ENCODE data around the gene ANKRD6.

ANKRD6 gene

GRCh38 chr6:89433252-89434149, 549 bp downstream of the ANKRD6 start:
- H3K4me1 Mint-ChIP-seq (ENCODE audit: low read depth in 2 of 2): peaks cover 8 to 25% of the 10 kb centered on the region in 2 donors
- ATAC-seq (replicated peaks) (peak; percentile 16), DNase-seq (peak; percentile 17 to 25 (median 18))
- H3K27me3 Mint-ChIP-seq: peaks cover under 1 to 9% of the 10 kb centered on the region in 2 donors
- H3K36me3 Mint-ChIP-seq (ENCODE audit: insufficient read depth): no peaks in the 10 kb centered on the region
- peak overlapping the region; percentile 76 to 80 for H3K4me3 Mint-ChIP-seq
- peak overlapping the region in 1 of 2 donors; percentile 83 for H3K27ac Mint-ChIP-seq
- H3K9me3 Mint-ChIP-seq: no peaks in the 10 kb centered on the region

DNA sequence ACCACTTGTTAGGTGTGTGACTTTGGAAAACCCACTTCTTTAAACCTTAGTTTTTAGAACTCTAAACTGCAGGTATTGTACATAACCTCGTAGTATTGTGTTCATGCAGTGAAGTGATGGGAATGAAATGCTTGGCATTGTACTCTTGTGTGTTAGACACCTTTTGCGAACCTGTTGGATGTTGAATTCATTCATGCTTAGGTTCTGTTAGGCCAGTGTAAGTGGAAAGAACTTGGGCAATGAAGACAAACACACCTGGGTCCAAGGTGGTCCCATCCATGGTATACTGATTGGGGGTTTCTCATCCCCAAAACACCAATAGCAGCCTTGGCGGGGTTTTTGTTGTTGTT, 1.2 kb downstream of the ANKRD6 start:
- Mint-ChIP-seq H3K9me3 (no peaks in the 10 kb centered on the region), H3K27me3 (peaks cover 0 to 3% of the 10 kb centered on the region in 2 donors), H3K4me3 (peak overlapping the region; percentile 76 to 80), H3K4me1 (ENCODE audit: low read depth in 2 of 2) (peaks cover 8 to 25% of the 10 kb centered on the region in 2 donors), H3K27ac (peak overlapping the region in 1 of 2 donors; percentile 83), H3K36me3 (ENCODE audit: insufficient read depth) (no peaks in the 10 kb centered on the region)
- ATAC-seq (replicated peaks) (no peak), DNase-seq (no peak)

- Mint-ChIP-seq H3K27me3 (no peaks in the 10 kb centered on the region), H3K4me1 (ENCODE audit: low read depth in 2 of 2) (peaks cover 8 to 25% of the 10 kb centered on the region in 2 donors), H3K27ac (peak overlapping the region in 1 of 2 donors; percentile 39), H3K9me3 (no peaks in the 10 kb centered on the region), H3K4me3 (peak overlapping the region in 1 of 2 donors; percentile 47), H3K36me3 (ENCODE audit: insufficient read depth) (no peaks in the 10 kb centered on the region)
- DNase-seq (no peak), ATAC-seq (replicated peaks) (no peak)
Measured at GRCh38 chr6:89434954-89435353, 2.0 kb downstream of the ANKRD6 start.

DNA sequence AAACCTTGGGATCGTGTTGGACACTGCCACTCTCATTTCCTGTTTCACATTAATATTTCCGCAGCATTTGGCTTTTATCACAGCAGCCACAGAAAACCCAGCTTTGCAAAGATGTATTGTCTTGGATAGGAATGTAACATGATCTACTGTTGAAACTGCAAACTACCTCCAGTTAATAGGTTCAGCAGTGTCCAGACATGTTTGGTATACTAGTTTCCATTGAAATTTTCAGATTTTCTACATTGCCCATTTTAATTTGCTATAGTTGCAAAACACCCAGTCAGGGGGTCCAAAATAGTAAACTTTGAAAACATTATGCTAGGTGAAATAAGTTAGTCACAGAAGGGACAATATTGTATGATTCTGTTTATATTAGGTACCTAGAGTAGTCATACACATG, 3.3 kb downstream of the ANKRD6 start:
- H3K27ac Mint-ChIP-seq: no peak overlapping the region
- no peak overlapping the region for H3K4me3 Mint-ChIP-seq
- H3K4me1 Mint-ChIP-seq (ENCODE audit: low read depth in 2 of 2): peaks cover 8 to 25% of the 10 kb centered on the region in 2 donors
- no peaks in the 10 kb centered on the region for H3K27me3 Mint-ChIP-seq
- H3K36me3 Mint-ChIP-seq (ENCODE audit: insufficient read depth): no peaks in the 10 kb centered on the region
- no peak for ATAC-seq (replicated peaks)
- DNase-seq: no peak
- no peaks in the 10 kb centered on the region for H3K9me3 Mint-ChIP-seq

- H3K4me1 Mint-ChIP-seq (ENCODE audit: low read depth in 2 of 2): peaks cover 4 to 19% of the 10 kb centered on the region in 2 donors
- no peaks in the 10 kb centered on the region for H3K36me3 Mint-ChIP-seq (ENCODE audit: insufficient read depth)
- no peak overlapping the region for H3K4me3 Mint-ChIP-seq
- no peak overlapping the region for H3K27ac Mint-ChIP-seq
- H3K27me3 Mint-ChIP-seq: no peaks in the 10 kb centered on the region
- H3K9me3 Mint-ChIP-seq: no peaks in the 10 kb centered on the region
- DNase-seq: no peak
- no peak for ATAC-seq (replicated peaks)
Measured at GRCh38 chr6:89438248-89438647, 5.3 kb downstream of the ANKRD6 start.

- Mint-ChIP-seq H3K9me3 (no peaks in the 10 kb centered on the region), H3K27me3 (no peaks in the 10 kb centered on the region), H3K4me3 (no peak overlapping the region), H3K36me3 (ENCODE audit: insufficient read depth) (no peaks in the 10 kb centered on the region), H3K27ac (no peak overlapping the region), H3K4me1 (ENCODE audit: low read depth in 2 of 2) (peaks cover under 1 to 16% of the 10 kb centered on the region in 2 donors)
- DNase-seq: no peak
- no peak for ATAC-seq (replicated peaks)
Measured at GRCh38 chr6:89439014-89439413, 6.1 kb downstream of the ANKRD6 start.

DNA sequence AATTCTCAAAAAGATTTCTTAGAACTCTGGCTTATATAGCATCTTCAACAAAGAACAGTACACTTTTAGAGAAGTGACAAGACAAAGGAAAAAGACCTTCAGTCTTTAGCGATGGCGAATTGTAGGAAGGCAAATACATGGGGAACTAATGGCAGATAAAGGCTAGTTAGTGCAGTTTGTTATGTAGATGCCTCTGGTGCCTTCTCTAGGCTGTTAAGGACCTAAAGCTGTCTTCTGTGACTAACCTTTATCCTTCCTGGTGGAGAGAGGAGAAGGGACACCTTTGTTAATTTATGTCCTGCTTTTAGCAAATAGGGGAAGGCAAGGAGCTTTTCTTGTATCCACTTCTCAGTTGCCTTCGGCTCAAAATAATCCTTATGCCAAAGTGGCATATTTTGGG, 7.2 kb downstream of the ANKRD6 start:
- H3K27me3 Mint-ChIP-seq: no peaks in the 10 kb centered on the region
- no peak overlapping the region for H3K27ac Mint-ChIP-seq
- H3K4me3 Mint-ChIP-seq: no peak overlapping the region
- DNase-seq (no peak), ATAC-seq (replicated peaks) (no peak)
- peaks cover 0 to 7% of the 10 kb centered on the region in 2 donors for H3K4me1 Mint-ChIP-seq (ENCODE audit: low read depth in 2 of 2)
- no peaks in the 10 kb centered on the region for H3K9me3 Mint-ChIP-seq
- H3K36me3 Mint-ChIP-seq (ENCODE audit: insufficient read depth): no peaks in the 10 kb centered on the region

GRCh38 chr6:89443658-89444057, 10.7 kb downstream of the ANKRD6 start:
- H3K27ac Mint-ChIP-seq: no peak overlapping the region
- ATAC-seq (replicated peaks) (no peak), DNase-seq (no peak)
- H3K4me3 Mint-ChIP-seq: no peak overlapping the region
- no peaks in the 10 kb centered on the region for H3K27me3 Mint-ChIP-seq
- no peaks in the 10 kb centered on the region for H3K36me3 Mint-ChIP-seq (ENCODE audit: insufficient read depth)
- H3K9me3 Mint-ChIP-seq: no peaks in the 10 kb centered on the region
- H3K4me1 Mint-ChIP-seq (ENCODE audit: low read depth in 2 of 2): no peaks in the 10 kb centered on the region

GRCh38 chr6:89449193-89449592, 16.2 kb downstream of the ANKRD6 start:
- DNase-seq (no peak), ATAC-seq (replicated peaks) (no peak)
- H3K27me3 Mint-ChIP-seq: no peaks in the 10 kb centered on the region
- H3K4me1 Mint-ChIP-seq (ENCODE audit: low read depth in 2 of 2): no peaks in the 10 kb centered on the region
- H3K9me3 Mint-ChIP-seq: no peaks in the 10 kb centered on the region
- no peak overlapping the region for H3K4me3 Mint-ChIP-seq
- peak overlapping the region in 1 of 2 donors; percentile 26 for H3K27ac Mint-ChIP-seq
- no peaks in the 10 kb centered on the region for H3K36me3 Mint-ChIP-seq (ENCODE audit: insufficient read depth)

DNA sequence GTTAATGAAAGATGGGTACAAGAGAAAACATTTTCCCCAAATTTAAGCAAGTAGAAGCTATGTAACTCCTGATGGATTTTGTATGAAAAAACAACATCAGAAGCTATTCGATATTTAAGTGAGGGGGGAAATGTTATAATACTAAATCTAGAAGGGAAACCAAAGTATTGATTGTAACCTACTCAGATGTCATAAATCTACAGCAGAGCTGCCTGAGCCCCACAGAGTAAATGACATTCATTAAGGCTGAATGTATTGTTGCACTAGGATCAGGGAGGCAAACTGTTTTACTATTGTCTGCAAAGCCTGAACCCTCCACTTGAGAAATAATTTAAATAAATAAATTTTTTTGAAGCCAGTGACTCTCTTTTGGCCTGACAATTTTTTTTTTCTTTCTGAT, 19.3 kb downstream of the ANKRD6 start:
- Mint-ChIP-seq H3K4me1 (ENCODE audit: low read depth in 2 of 2) (no peaks in the 10 kb centered on the region), H3K4me3 (no peak overlapping the region), H3K36me3 (ENCODE audit: insufficient read depth) (no peaks in the 10 kb centered on the region), H3K27ac (no peak overlapping the region), H3K27me3 (no peaks in the 10 kb centered on the region), H3K9me3 (no peaks in the 10 kb centered on the region)
- ATAC-seq (replicated peaks) (no peak), DNase-seq (no peak)

DNA sequence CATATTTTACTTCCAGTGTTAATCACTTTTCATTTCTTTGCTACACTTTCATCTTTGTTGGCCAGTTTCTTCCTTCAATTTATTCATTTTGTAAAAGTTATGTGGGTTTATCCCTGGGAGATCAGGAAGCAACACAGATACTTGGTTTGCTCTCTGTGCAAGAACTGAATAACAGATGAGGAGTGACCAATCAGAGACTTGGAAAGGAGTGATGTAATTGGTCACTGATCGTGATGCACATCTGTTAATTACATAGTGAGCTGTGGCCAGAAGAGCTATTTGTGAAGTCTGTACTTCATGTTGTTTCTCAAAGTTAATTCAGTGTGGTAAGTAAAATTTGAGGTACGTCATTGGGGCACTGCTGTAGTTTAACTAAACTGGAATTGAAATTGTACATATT, 21.3 kb downstream of the ANKRD6 start:
- DNase-seq: no peak
- no peaks in the 10 kb centered on the region for H3K9me3 Mint-ChIP-seq
- no peaks in the 10 kb centered on the region for H3K27me3 Mint-ChIP-seq
- no peak overlapping the region for H3K27ac Mint-ChIP-seq
- no peaks in the 10 kb centered on the region for H3K4me1 Mint-ChIP-seq (ENCODE audit: low read depth in 2 of 2)
- H3K4me3 Mint-ChIP-seq: no peak overlapping the region
- ATAC-seq (replicated peaks): no peak
- no peaks in the 10 kb centered on the region for H3K36me3 Mint-ChIP-seq (ENCODE audit: insufficient read depth)

DNA sequence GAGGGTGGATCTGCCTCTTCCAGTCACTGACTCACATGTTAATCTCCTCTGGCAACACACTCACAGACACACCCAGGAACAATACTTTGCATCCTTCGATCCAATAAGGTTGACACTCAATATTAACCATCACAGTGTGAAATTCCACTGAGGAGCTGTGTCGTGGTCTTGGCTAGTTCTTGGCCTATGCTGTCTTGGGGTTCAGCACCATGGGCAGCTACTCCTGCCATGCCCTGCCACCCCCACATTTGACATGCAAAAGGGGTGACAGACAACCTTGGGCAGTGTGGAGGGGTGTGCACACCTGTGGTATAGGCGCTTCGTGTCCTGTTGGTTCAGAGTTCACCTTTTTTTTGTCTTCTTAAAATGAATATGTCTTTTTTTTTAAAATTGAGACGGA, 25.8 kb downstream of the ANKRD6 start:
- H3K4me1 Mint-ChIP-seq (ENCODE audit: low read depth in 2 of 2): no peaks in the 10 kb centered on the region
- ATAC-seq (replicated peaks) (no peak), DNase-seq (no peak)
- H3K9me3 Mint-ChIP-seq: no peaks in the 10 kb centered on the region
- no peaks in the 10 kb centered on the region for H3K36me3 Mint-ChIP-seq (ENCODE audit: insufficient read depth)
- no peaks in the 10 kb centered on the region for H3K27me3 Mint-ChIP-seq
- no peak overlapping the region for H3K4me3 Mint-ChIP-seq
- no peak overlapping the region for H3K27ac Mint-ChIP-seq

GRCh38 chr6:89459501-89459900, 26.5 kb downstream of the ANKRD6 start:
- Mint-ChIP-seq H3K4me3 (no peak overlapping the region), H3K27me3 (no peaks in the 10 kb centered on the region), H3K4me1 (ENCODE audit: low read depth in 2 of 2) (no peaks in the 10 kb centered on the region), H3K27ac (no peak overlapping the region), H3K9me3 (no peaks in the 10 kb centered on the region), H3K36me3 (ENCODE audit: insufficient read depth) (no peaks in the 10 kb centered on the region)
- ATAC-seq (replicated peaks) (no peak), DNase-seq (no peak)

DNA sequence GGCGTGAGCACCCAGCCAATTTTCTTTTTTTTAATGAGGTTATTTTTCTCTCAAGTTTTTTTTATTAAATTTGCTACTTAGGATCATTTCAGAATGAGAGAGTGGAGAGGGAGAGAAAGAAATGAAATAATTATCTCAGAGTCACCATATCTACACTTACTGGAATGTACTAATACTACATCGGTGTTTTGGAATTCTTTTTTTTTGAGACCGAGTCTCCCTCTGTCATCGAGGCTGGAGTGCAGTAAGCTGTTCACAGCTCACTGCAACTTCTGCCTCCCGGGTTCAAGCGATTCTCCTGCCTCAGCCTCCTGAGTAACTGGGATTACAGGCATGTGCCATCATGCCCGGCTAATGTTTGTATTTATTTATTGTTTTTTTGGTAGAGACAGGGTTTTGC, 27.8 kb downstream of the ANKRD6 start:
- DNase-seq (no peak), ATAC-seq (replicated peaks) (no peak)
- Mint-ChIP-seq H3K27me3 (no peaks in the 10 kb centered on the region), H3K36me3 (ENCODE audit: insufficient read depth) (no peaks in the 10 kb centered on the region), H3K9me3 (no peaks in the 10 kb centered on the region), H3K4me3 (no peak overlapping the region), H3K4me1 (ENCODE audit: low read depth in 2 of 2) (no peaks in the 10 kb centered on the region), H3K27ac (no peak overlapping the region)
